SK-N-SH (cell line): ENCODE data around the gene SBNO1. TPM values are rescaled to one million over a fixed set of nuclear protein-coding genes. Genes with fewer than 3 reads are reported as not detected.

Experiments
- CTCF ChIA-PET: fragments of 300-600, 350-600 bp; formaldehyde crosslinking; extraction: SDS; loops from one replicate; lab custom pipeline; 2021; lab: Yijun Ruan, JAX
- POLR2A ChIA-PET: fragments of 350-600 bp; sonication (Branson Sonifier 250); formaldehyde crosslinking; extraction: SDS; loops from one replicate; lab custom pipeline; 2020; ENCODE audit warnings: antibody characterized with exemption, inconsistent platforms; lab: Yijun Ruan, JAX
- DNase-seq: peaks from one replicate; pipeline ENCODE4 v3.0.0; 2012
- H2AFZ ChIP-seq: fragments of 200-600 bp; sonication (generic); 2 replicates; pipeline ENCODE4 v1.8.1; 2016; ENCODE audit warnings: antibody characterized with exemption, mild to moderate bottlenecking, low read depth
- H3F3A ChIP-seq: fragments of 200-600 bp; sonication (generic); replicated peaks from 2 replicates; pipeline ENCODE3; 2016; ENCODE audit warnings: antibody characterized with exemption, mild to moderate bottlenecking; ENCODE audit not compliant: insufficient read depth
- H3K27ac ChIP-seq, 2 experiments: fragments of 200-500 bp in 1 of 2; fragments of 200-600 bp in 1 of 2; sonication (Bioruptor generic) in 1 of 2; sonication (generic), shearing (Covaris generic) in 1 of 2; 2 replicates each; pipeline versions ENCODE4 v1.5.1 to v1.6.1; 2014 to 2016; ENCODE audit warnings: low read depth in 2 of 2, inconsistent platforms in 1 of 2, low read length in 1 of 2, mild to moderate bottlenecking in 1 of 2, mixed read lengths in 1 of 2
- H3K27me3 ChIP-seq: fragments of 200-600 bp; sonication (generic), shearing (Covaris generic); 2 replicates; pipeline ENCODE4 v1.6.1; 2016; ENCODE audit warnings: mixed run types; ENCODE audit not compliant: insufficient read depth
- H3K36me3 ChIP-seq, 2 experiments: fragments of 200-500 bp in 1 of 2; fragments of 200-600 bp in 1 of 2; sonication (Bioruptor generic) in 1 of 2; sonication (generic) in 1 of 2; replicated peaks in 1 of 2; 2 replicates each; pipeline versions ENCODE3 to v1.5.1; 2014 to 2016; ENCODE audit warnings: low read length in 1 of 2, mild to moderate bottlenecking in 1 of 2; ENCODE audit not compliant: insufficient read depth in 2 of 2, control insufficient read depth in 1 of 2
- H3K4me1 ChIP-seq, 2 experiments: fragments of 200-500 bp in 1 of 2; fragments of 200-600 bp in 1 of 2; sonication (Bioruptor generic) in 1 of 2; sonication (generic), shearing (Covaris generic) in 1 of 2; 2 replicates each; pipeline versions ENCODE4 v1.5.1 to v1.6.1; 2014 to 2016; ENCODE audit warnings: low read depth in 1 of 2, low read length in 1 of 2, mixed run types in 1 of 2; ENCODE audit not compliant: insufficient read depth in 2 of 2, control insufficient read depth in 1 of 2
- H3K4me2 ChIP-seq: fragments of 200-600 bp; sonication (generic), shearing (Covaris generic); 2 replicates; pipeline ENCODE4 v1.6.1; 2017; ENCODE audit warnings: mixed run types
- H3K4me3 ChIP-seq, 2 experiments: fragments of 200-500 bp in 1 of 2; fragments of 200-600 bp in 1 of 2; sonication (Bioruptor generic) in 1 of 2; sonication (generic), shearing (Covaris generic) in 1 of 2; 2 replicates each; pipeline versions ENCODE4 v1.5.1 to v1.8.1; 2014 to 2016; ENCODE audit warnings: low read depth in 2 of 2, inconsistent platforms in 1 of 2, low read length in 1 of 2, mild to moderate bottlenecking in 1 of 2, mixed read lengths in 1 of 2, moderate library complexity in 1 of 2
- H3K79me2 ChIP-seq: fragments of 200-600 bp; sonication (generic); 2 replicates; pipeline ENCODE4 v1.8.1; 2017; ENCODE audit warnings: mild to moderate bottlenecking; ENCODE audit not compliant: insufficient read depth
- H3K9ac ChIP-seq: fragments of 200-600 bp; sonication (generic); 2 replicates; pipeline ENCODE4 v1.6.1; 2017; ENCODE audit warnings: mixed run types
- H3K9me2 ChIP-seq: fragments of 200-600 bp; sonication (generic); 2 replicates; pipeline ENCODE4 v1.6.1; 2017; ENCODE audit warnings: mixed run types
- H3K9me3 ChIP-seq: fragments of 200-600 bp; sonication (generic); 2 replicates; pipeline ENCODE4 v1.6.1; 2017; ENCODE audit warnings: mixed run types, mild to moderate bottlenecking, moderate library complexity
- H4K20me1 ChIP-seq: fragments of 200-600 bp; sonication (generic); 2 replicates; pipeline ENCODE4 v1.6.1; 2017; ENCODE audit warnings: mild to moderate bottlenecking, mixed run types; ENCODE audit not compliant: insufficient read depth
- CTCF ChIP-seq: fragments of 200-600 bp; sonication (generic); IDR thresholded peaks from 2 replicates; pipeline ENCODE4 v1.6.1; 2017; ENCODE audit warnings: antibody characterized with exemption, mild to moderate bottlenecking, moderate library complexity
- FOSL2 ChIP-seq: IDR thresholded peaks from 2 replicates; pipeline ENCODE4 v1.4.0; 2012; ENCODE audit warnings: low read depth, mild to moderate bottlenecking, moderate library complexity, borderline replicate concordance
- GATA2 ChIP-seq: sonication (generic); formaldehyde crosslinking; IDR thresholded peaks from 2 replicates; pipeline ENCODE4 v1.5.0; 2020; ENCODE audit warnings: mild to moderate bottlenecking, missing genetic modification reagents
- IRF3 ChIP-seq: fragments of 150-350 bp; IDR thresholded peaks from 2 replicates; pipeline ENCODE4 v1.6.1; 2016; ENCODE audit warnings: mild to moderate bottlenecking, low read depth, low read length
- PBX3 ChIP-seq: IDR thresholded peaks from 2 replicates; pipeline ENCODE4; 2012
- RAD21 ChIP-seq: IDR thresholded peaks from 2 replicates; pipeline ENCODE4 v1.6.1; 2012; ENCODE audit warnings: mild to moderate bottlenecking, low read length
- RXRA ChIP-seq: IDR thresholded peaks from 2 replicates; pipeline ENCODE4 v1.4.0; 2012; ENCODE audit warnings: low read depth, mild to moderate bottlenecking, borderline replicate concordance
- SIN3A ChIP-seq: IDR thresholded peaks from 2 replicates; pipeline ENCODE4 v1.6.1; 2012; ENCODE audit warnings: low read depth, mild to moderate bottlenecking, low read length, moderate library complexity, borderline replicate concordance
- USF1 ChIP-seq: IDR thresholded peaks from 2 replicates; pipeline ENCODE4 v1.4.0; 2012; ENCODE audit warnings: low read depth, borderline replicate concordance
- ZBTB33 ChIP-seq: IDR thresholded peaks from 2 replicates; pipeline ENCODE4 v1.4.0; 2012; ENCODE audit warnings: low read depth, borderline replicate concordance
- whole genome bisulfite sequencing: methylation state at CpG from one replicate; pipeline ENCODE4 v1.1.6; 2017; ENCODE audit warnings: low lambda C conversion rate; 5-methylcytosine and 5-hydroxymethylcytosine counted together
- polyA plus RNA-seq, 3 experiments: library from polyadenylated mRNA; depleted of rRNA; stranded (reverse); fragments of >200 nt; gene quantifications; 2 replicates each; pipeline ENCODE4 v1.2.3, GENCODE V29; 2012

The SBNO1 gene
- polyA plus RNA-seq, 1 of the 3 experiments (the other 2 are of a cell fraction) = 4.5 TPM

- CTCF ChIA-PET = interaction anchor here (0.9 to 2.3 kb wide), 12 partner anchors 12 to 330 kb away, joined by 3 to 14 read pairs (median 4); partner anchors contain the start of genes KMT5A, MPHOSPH9 and MTRFR
- TF ChIP-seq GATA2 = no peak
- no peak for TF ChIP-seq FOSL2
- TF ChIP-seq RXRA = no peak
- no peak for TF ChIP-seq IRF3
- no peak for TF ChIP-seq ZBTB33
- peak; percentile 67 for TF ChIP-seq USF1
- TF ChIP-seq PBX3 = no peak
- 0 out of 2 replicates have a peak, but pooled peaks have one; percentile 1 for TF ChIP-seq SIN3A
- no peak for TF ChIP-seq RAD21
- TF ChIP-seq CTCF = no peak
- DNase-seq = peak; percentile 57
- 3% methylated on average over 32 of the region's 51 CpGs for WGBS
- peaks cover 69% of the 10 kb centered on the region for H3K79me2 ChIP-seq
- no peaks in the 10 kb centered on the region for H3K27me3 ChIP-seq
- H3K9me2 ChIP-seq = no peaks in the 10 kb centered on the region
- H3K27ac ChIP-seq = peak overlapping the region; percentile 80 to 99
- POLR2A ChIA-PET = interaction anchor here (0.9 to 3.5 kb wide), 3 partner anchors 30 to 95 kb away, joined by 4 to 47 read pairs (median 10); partner anchors contain the start of genes MPHOSPH9 and MTRFR
- no peak overlapping the region for H2AFZ ChIP-seq
- peaks cover 0 to 12% of the 10 kb centered on the region in 2 experiments for H3K36me3 ChIP-seq
- H3K4me3 ChIP-seq = peak overlapping the region; percentile 83 to 90
- peak overlapping the region; percentile 86 for H3K9ac ChIP-seq
- H3F3A ChIP-seq = peaks cover 7% of the 10 kb centered on the region
- H3K4me1 ChIP-seq = peaks cover 5 to 46% of the 10 kb centered on the region in 2 experiments; a peak in 3 of 4 replicates
- H3K4me2 ChIP-seq = peak overlapping the region; percentile 96
- H3K9me3 ChIP-seq = no peaks in the 10 kb centered on the region
- peaks cover 20% of the 10 kb centered on the region for H4K20me1 ChIP-seq
Observed at GRCh38 chr12:123270214-123271000, 94.2 kb downstream of the SBNO1 start.
